Heart left ventricle (tissue), 13 donors: ENCODE data around the gene COX19.

Source experiments
- POLR2A ChIP-seq, 2 donors: fragments of 450-650 bp; IDR thresholded peaks; one replicate each; pipeline ENCODE4 v1.6.1; 2017; ENCODE audit warnings: antibody characterized with exemption in 2 of 2, mild to moderate bottlenecking in 2 of 2, moderate library complexity in 2 of 2
- TF ChIP-seq, protein P1 (sequence below), 12 donors: fragments of 200-600 bp; sonication (generic) in 4 of 12; IDR thresholded peaks; one replicate each; pipeline versions ENCODE4 v1.5.0 to v1.8.0; 2018 to 2022; ENCODE audit warnings: antibody characterized with exemption in 12 of 12, mild to moderate bottlenecking in 5 of 12
- donor health status: ischemic (EF 13 %, LVEDD 7.1; RV severe dilation, severe dysfunction).
- donor health status: DM: no; HTN: yes; CAD: no.
- donor health status: DM: no; HTN: no; CAD: no.
- donor health status: ischemic (EF 25% LVEDD 6.9; RV normal size, moderate dysfunction).
- donor health status: ischemic (EF 25% LVEDD 5.7; RV mildly dilated, moderate dysfunction).
- donor health status: ischemic (EF 35%, LVEDD 5.7; RV mildly dilated, moderate dysfunction).
- donor health status: nonischemic (EF 11% LVEDD 7.7; RV severe dilation, severe dysfunction).
- donor health status: DM: yes; HTN: yes; CAD: no.
- donor health status: PGD.
- donor health status: ischemic (EF 29% LVEDD 5.4; RV normal size, mild dysfunction).
- donor health status: nonischemic (EF 23%, LVEDD 6.1; RV moderate dilation, normal function).

DNA sequence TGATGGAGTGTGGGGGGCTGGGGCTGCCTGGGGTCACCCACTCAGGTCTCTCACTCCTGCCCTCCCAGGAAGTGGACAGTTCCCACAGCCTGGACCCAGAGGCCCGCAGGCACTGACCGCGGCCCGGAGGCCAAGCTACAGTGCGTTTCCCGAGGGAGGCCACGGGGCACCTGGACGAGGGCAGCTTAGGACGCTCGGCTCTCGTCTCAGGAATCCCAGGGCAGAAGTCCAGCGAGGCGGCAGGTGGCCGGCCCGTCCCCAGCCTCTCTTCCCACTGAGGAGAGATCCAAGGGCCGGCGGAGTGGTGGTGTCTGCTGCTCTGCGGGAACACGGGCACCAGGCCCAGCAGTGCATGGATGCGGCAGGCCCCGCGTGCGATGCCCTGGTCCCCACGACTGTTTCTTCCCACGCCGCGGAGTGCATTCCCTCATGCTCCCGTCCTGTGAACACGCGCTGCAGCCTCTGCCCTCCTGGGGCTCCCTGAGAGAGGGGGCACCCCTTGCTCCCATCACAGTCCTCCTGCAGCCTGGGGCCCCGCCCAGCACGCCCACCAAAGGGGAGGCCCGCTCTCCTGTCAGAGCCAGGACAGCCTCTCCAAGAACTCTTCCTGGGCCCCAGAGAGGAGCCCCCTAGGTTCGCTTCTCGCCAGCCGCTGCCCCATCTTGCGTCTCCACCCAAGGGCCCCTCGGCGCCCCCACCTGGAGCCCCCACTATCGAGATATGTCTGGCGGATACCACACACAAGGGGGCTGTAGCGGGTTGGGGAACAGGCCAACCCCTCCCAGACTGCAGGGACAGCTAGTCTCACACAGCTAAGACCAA lies 44.7 kb upstream of the COX19 start:
- TF ChIP-seq, protein P1, sequence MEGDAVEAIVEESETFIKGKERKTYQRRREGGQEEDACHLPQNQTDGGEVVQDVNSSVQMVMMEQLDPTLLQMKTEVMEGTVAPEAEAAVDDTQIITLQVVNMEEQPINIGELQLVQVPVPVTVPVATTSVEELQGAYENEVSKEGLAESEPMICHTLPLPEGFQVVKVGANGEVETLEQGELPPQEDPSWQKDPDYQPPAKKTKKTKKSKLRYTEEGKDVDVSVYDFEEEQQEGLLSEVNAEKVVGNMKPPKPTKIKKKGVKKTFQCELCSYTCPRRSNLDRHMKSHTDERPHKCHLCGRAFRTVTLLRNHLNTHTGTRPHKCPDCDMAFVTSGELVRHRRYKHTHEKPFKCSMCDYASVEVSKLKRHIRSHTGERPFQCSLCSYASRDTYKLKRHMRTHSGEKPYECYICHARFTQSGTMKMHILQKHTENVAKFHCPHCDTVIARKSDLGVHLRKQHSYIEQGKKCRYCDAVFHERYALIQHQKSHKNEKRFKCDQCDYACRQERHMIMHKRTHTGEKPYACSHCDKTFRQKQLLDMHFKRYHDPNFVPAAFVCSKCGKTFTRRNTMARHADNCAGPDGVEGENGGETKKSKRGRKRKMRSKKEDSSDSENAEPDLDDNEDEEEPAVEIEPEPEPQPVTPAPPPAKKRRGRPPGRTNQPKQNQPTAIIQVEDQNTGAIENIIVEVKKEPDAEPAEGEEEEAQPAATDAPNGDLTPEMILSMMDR (IDR thresholded peaks at IDR 0.05) = no peak
- TF ChIP-seq POLR2A (IDR thresholded peaks at IDR 0.05) = no peak
